Activated T-cell treated with anti-CD3 and anti-CD28 coated beads, Interleukin-2, amount 50 U/mL, for 24 hours (primary cell): ENCODE results near the gene RBM47.
"Not testable (repeated sequence)": the region's sequence is repeated elsewhere in the genome, so short reads cannot be mapped to it uniquely, and the experiment has no call there.

ENCODE experiments used
- DNase-seq: peaks from one replicate; pipeline ENCODE4 v3.0.0-alpha.2; 2020
- H3K27ac Mint-ChIP-seq: 2 replicates; pipeline ENCODE4 v1.8.0; 2020; ENCODE audit warnings: mild to moderate bottlenecking, mixed read lengths
- H3K27me3 Mint-ChIP-seq: 2 replicates; pipeline ENCODE4 v1.8.0; 2020; ENCODE audit warnings: mixed read lengths
- H3K36me3 Mint-ChIP-seq: 2 replicates; pipeline ENCODE4 v1.8.0; 2020; ENCODE audit warnings: low read depth, mixed read lengths
- H3K4me1 Mint-ChIP-seq: 2 replicates; pipeline ENCODE4 v1.8.0; 2020; ENCODE audit warnings: low read depth, mixed read lengths
- H3K4me3 Mint-ChIP-seq: 2 replicates; pipeline ENCODE4 v1.8.0; 2020; ENCODE audit warnings: mild to moderate bottlenecking, moderate library complexity, mixed read lengths
- H3K9me3 Mint-ChIP-seq: 2 replicates; pipeline ENCODE4 v1.8.0; 2020; ENCODE audit warnings: mixed read lengths

The RBM47 gene

GRCh38 chr4:40414673-40415072 lies 215.0 kb downstream of the RBM47 start:
- no peak for DNase-seq
- H3K36me3 Mint-ChIP-seq, result no peaks in the 10 kb centered on the region
- H3K4me3 Mint-ChIP-seq, result no peak overlapping the region
- H3K27me3 Mint-ChIP-seq, result no peaks in the 10 kb centered on the region
- H3K27ac Mint-ChIP-seq, result no peak overlapping the region
- peaks cover 9% of the 10 kb centered on the region for H3K9me3 Mint-ChIP-seq
- peaks cover 5% of the 10 kb centered on the region for H3K4me1 Mint-ChIP-seq

GRCh38 chr4:40412866-40413795 lies 216.5 kb downstream of the RBM47 start:
- Mint-ChIP-seq H3K27ac (no peak overlapping the region), H3K4me3 (no peak overlapping the region)
- no peak for DNase-seq

GRCh38 chr4:40412388-40412787 lies 217.3 kb downstream of the RBM47 start:
- no peaks in the 10 kb centered on the region for H3K27me3 Mint-ChIP-seq
- H3K4me3 Mint-ChIP-seq, result no peak overlapping the region
- peaks cover 5% of the 10 kb centered on the region for H3K4me1 Mint-ChIP-seq
- DNase-seq, result no peak
- peaks cover 5% of the 10 kb centered on the region for H3K9me3 Mint-ChIP-seq
- no peak overlapping the region for H3K27ac Mint-ChIP-seq
- H3K36me3 Mint-ChIP-seq, result no peaks in the 10 kb centered on the region

More at GRCh38 chr4:40412866-40413795, 216.5 kb downstream of the RBM47 start:
- Mint-ChIP-seq H3K9me3 (peaks cover 3% of the 10 kb centered on the region), H3K4me1 (peaks cover 5% of the 10 kb centered on the region), H3K36me3 (no peaks in the 10 kb centered on the region), H3K27me3 (no peaks in the 10 kb centered on the region)

GRCh38 chr4:40409835-40410234 lies 219.8 kb downstream of the RBM47 start:
- H3K36me3 Mint-ChIP-seq, result peaks cover 2% of the 10 kb centered on the region
- peaks cover 3% of the 10 kb centered on the region for H3K27me3 Mint-ChIP-seq
- H3K4me3 Mint-ChIP-seq, result no peak overlapping the region
- peaks cover 5% of the 10 kb centered on the region for H3K4me1 Mint-ChIP-seq
- peaks cover 9% of the 10 kb centered on the region for H3K9me3 Mint-ChIP-seq
- DNase-seq, result no peak
- H3K27ac Mint-ChIP-seq, result no peak overlapping the region

- H3K27ac Mint-ChIP-seq, DNase-seq, H3K27me3 Mint-ChIP-seq, H3K9me3 Mint-ChIP-seq, H3K4me3 Mint-ChIP-seq, H3K36me3 Mint-ChIP-seq, H3K4me1 Mint-ChIP-seq: not testable (repeated sequence)
These were observed 222.2 kb downstream of the RBM47 start for GRCh38 chr4:40407468-40407867.

GRCh38 chr4:40406340-40406739 lies 223.3 kb downstream of the RBM47 start:
- no peak overlapping the region for H3K27ac Mint-ChIP-seq
- DNase-seq, result no peak
- peaks cover 5% of the 10 kb centered on the region for H3K4me1 Mint-ChIP-seq
- H3K9me3 Mint-ChIP-seq, result peaks cover 9% of the 10 kb centered on the region
- no peak overlapping the region for H3K4me3 Mint-ChIP-seq
- peaks cover 3% of the 10 kb centered on the region for H3K27me3 Mint-ChIP-seq
- H3K36me3 Mint-ChIP-seq, result peaks cover 2% of the 10 kb centered on the region

- Mint-ChIP-seq H3K27ac (no peak overlapping the region), H3K4me3 (no peak overlapping the region), H3K4me1 (peaks cover 5% of the 10 kb centered on the region), H3K9me3 (peaks cover 9% of the 10 kb centered on the region), H3K27me3 (peaks cover 3% of the 10 kb centered on the region), H3K36me3 (peaks cover 2% of the 10 kb centered on the region)
- no peak for DNase-seq
These were observed 224.5 kb downstream of the RBM47 start for GRCh38 chr4:40405193-40405592.

- Mint-ChIP-seq H3K4me3 (no peak overlapping the region), H3K36me3 (peaks cover 2% of the 10 kb centered on the region), H3K27me3 (peaks cover 3% of the 10 kb centered on the region), H3K4me1 (no peaks in the 10 kb centered on the region), H3K27ac (no peak overlapping the region), H3K9me3 (peaks cover 9% of the 10 kb centered on the region)
- DNase-seq, result no peak
These were observed 226.6 kb downstream of the RBM47 start for GRCh38 chr4:40403081-40403480.

GRCh38 chr4:40402556-40402955 lies 227.1 kb downstream of the RBM47 start:
- Mint-ChIP-seq H3K36me3 (peaks cover 2% of the 10 kb centered on the region), H3K4me3 (no peak overlapping the region), H3K4me1 (no peaks in the 10 kb centered on the region), H3K27me3 (peaks cover 3% of the 10 kb centered on the region), H3K9me3 (peaks cover 6% of the 10 kb centered on the region), H3K27ac (no peak overlapping the region)
- DNase-seq, result no peak

GRCh38 chr4:40401631-40402030 lies 228.0 kb downstream of the RBM47 start:
- H3K4me1 Mint-ChIP-seq, result no peaks in the 10 kb centered on the region
- H3K9me3 Mint-ChIP-seq, result no peaks in the 10 kb centered on the region
- no peaks in the 10 kb centered on the region for H3K36me3 Mint-ChIP-seq
- no peak overlapping the region for H3K4me3 Mint-ChIP-seq
- no peak for DNase-seq
- no peak overlapping the region for H3K27ac Mint-ChIP-seq
- H3K27me3 Mint-ChIP-seq, result no peaks in the 10 kb centered on the region

- Mint-ChIP-seq H3K9me3 (no peaks in the 10 kb centered on the region), H3K27ac (no peak overlapping the region), H3K36me3 (no peaks in the 10 kb centered on the region), H3K4me3 (no peak overlapping the region), H3K27me3 (no peaks in the 10 kb centered on the region), H3K4me1 (no peaks in the 10 kb centered on the region)
- no peak for DNase-seq
These were observed 228.6 kb downstream of the RBM47 start for GRCh38 chr4:40401096-40401495.

GRCh38 chr4:40399578-40399977 lies 230.1 kb downstream of the RBM47 start:
- H3K4me3 Mint-ChIP-seq, result no peak overlapping the region
- H3K27ac Mint-ChIP-seq, result no peak overlapping the region
- H3K9me3 Mint-ChIP-seq, result no peaks in the 10 kb centered on the region
- H3K36me3 Mint-ChIP-seq, result no peaks in the 10 kb centered on the region
- no peaks in the 10 kb centered on the region for H3K4me1 Mint-ChIP-seq
- DNase-seq, result no peak
- H3K27me3 Mint-ChIP-seq, result no peaks in the 10 kb centered on the region

GRCh38 chr4:40395908-40396793 lies 233.5 kb downstream of the RBM47 start:
- DNase-seq, result no peak
- Mint-ChIP-seq H3K27me3 (no peaks in the 10 kb centered on the region), H3K4me3 (no peak overlapping the region), H3K27ac (no peak overlapping the region), H3K4me1 (no peaks in the 10 kb centered on the region), H3K9me3 (no peaks in the 10 kb centered on the region), H3K36me3 (no peaks in the 10 kb centered on the region)

- DNase-seq, result no peak
- H3K4me1 Mint-ChIP-seq, result no peaks in the 10 kb centered on the region
- H3K27ac Mint-ChIP-seq, result no peak overlapping the region
- H3K9me3 Mint-ChIP-seq, result no peaks in the 10 kb centered on the region
- no peaks in the 10 kb centered on the region for H3K27me3 Mint-ChIP-seq
- no peak overlapping the region for H3K4me3 Mint-ChIP-seq
- H3K36me3 Mint-ChIP-seq, result no peaks in the 10 kb centered on the region
These were observed 234.3 kb downstream of the RBM47 start for GRCh38 chr4:40395166-40395900.
